Vagina (tissue), 2 donors: ENCODE measurements around the gene CSNK1D.

ENCODE experiments used
- CTCF ChIP-seq, 3 experiments: fragments of 450-650 bp in 2 of 3; fragments of 200-600 bp in 1 of 3; sonication (generic) in 1 of 3; IDR thresholded peaks; one replicate each; pipeline ENCODE4 v1.5.1; 2017 to 2019; ENCODE audit warnings: antibody characterized with exemption in 3 of 3, mild to moderate bottlenecking in 2 of 3, moderate library complexity in 2 of 3
- POLR2A ChIP-seq, 2 donors: fragments of 450-650 bp; IDR thresholded peaks; one replicate each; pipeline ENCODE4 v1.6.1; 2017; ENCODE audit warnings: antibody characterized with exemption in 2 of 2, mild to moderate bottlenecking in 2 of 2, moderate library complexity in 2 of 2
- POLR2AphosphoS5 ChIP-seq, 2 donors: sonication (generic); formaldehyde crosslinking; IDR thresholded peaks; one replicate each; pipeline ENCODE4 v1.9.0; 2017; ENCODE audit warnings: antibody characterized with exemption in 2 of 2, mild to moderate bottlenecking in 2 of 2, low read depth in 1 of 2; ENCODE audit not compliant: insufficient read depth in 1 of 2

GRCh38 chr17:82231562-82232321, 41.8 kb downstream of the CSNK1D start:
- TF ChIP-seq CTCF (IDR thresholded peaks at IDR 0.05) (no peak), POLR2AphosphoS5 (IDR thresholded peaks at IDR 0.05; ENCODE audit: insufficient read depth in 1 of 2, low read depth in 1 of 2) (peak; percentile 52 to 89), POLR2A (IDR thresholded peaks at IDR 0.05) (no peak)
